HG03354 (cell line): ENCODE data around the gene TMEM87A.
A peak's percentile ranks its signal among the peaks of the same experiment; 100 is the strongest.

Experiments used
- ATAC-seq: cut with Tn5 transposase; IDR thresholded peaks from one replicate; pipeline ENCODE4 v1.9.1; 2021; ENCODE audit warnings: mild to moderate bottlenecking; ENCODE audit not compliant: unreplicated experiment, poor library complexity, severe bottlenecking

The TMEM87A gene

GRCh38 chr15:42213511-42213910 lies 59.7 kb downstream of the TMEM87A start:
- ATAC-seq = no peak

GRCh38 chr15:42210696-42211095 lies 62.5 kb downstream of the TMEM87A start:
- no peak for ATAC-seq

GRCh38 chr15:42207674-42208579 lies 65.3 kb downstream of the TMEM87A start, which contains the start of gene VPS39:
Gene VPS39, minus strand, starts transcription at chr15:42208304. Its CDS starts 151 bp downstream, at chr15:42208153.
- peak; percentile 94 for ATAC-seq

GRCh38 chr15:42206406-42206805 lies 66.8 kb downstream of the TMEM87A start:
- no peak for ATAC-seq

GRCh38 chr15:42203891-42204290 lies 69.3 kb downstream of the TMEM87A start:
- ATAC-seq = no peak

- ATAC-seq = no peak
Observed at GRCh38 chr15:42202653-42203052, 70.6 kb downstream of the TMEM87A start.

GRCh38 chr15:42201801-42202200 lies 71.4 kb downstream of the TMEM87A start:
- ATAC-seq = no peak

- no peak for ATAC-seq
Observed at GRCh38 chr15:42199126-42199525, 74.1 kb downstream of the TMEM87A start.

GRCh38 chr15:42198516-42198915 lies 74.7 kb downstream of the TMEM87A start:
- ATAC-seq = no peak

- no peak for ATAC-seq
Observed at GRCh38 chr15:42194513-42194912, 78.7 kb downstream of the TMEM87A start.

- no peak for ATAC-seq
Observed at GRCh38 chr15:42193383-42193782, 79.8 kb downstream of the TMEM87A start.

- ATAC-seq = no peak
Observed at GRCh38 chr15:42191610-42192346, 81.5 kb downstream of the TMEM87A start.

- no peak for ATAC-seq
Observed at GRCh38 chr15:42190370-42190769, 82.9 kb downstream of the TMEM87A start.

- ATAC-seq = no peak
Observed at GRCh38 chr15:42185801-42186200, 87.4 kb downstream of the TMEM87A start.

- ATAC-seq = no peak
Observed at GRCh38 chr15:42184736-42185135, 88.5 kb downstream of the TMEM87A start.

GRCh38 chr15:42184296-42184695 lies 88.9 kb downstream of the TMEM87A start:
- no peak for ATAC-seq

- ATAC-seq = no peak
Observed at GRCh38 chr15:42182961-42183360, 90.3 kb downstream of the TMEM87A start.

GRCh38 chr15:42182328-42182886 lies 90.8 kb downstream of the TMEM87A start:
- ATAC-seq = no peak

GRCh38 chr15:42178056-42178455 lies 95.2 kb downstream of the TMEM87A start:
- ATAC-seq = no peak

- no peak for ATAC-seq
Observed at GRCh38 chr15:42175671-42176070, 97.6 kb downstream of the TMEM87A start.
